Endothelial cell of umbilical vein (primary cell): Measurements from ENCODE around the gene PRDM2.

Source experiments
- CTCF ChIP-seq, 2 donors: IDR thresholded peaks; 1 replicate in 1 of 2; 2 replicates in 1 of 2; pipeline ENCODE4 v1.5.1; 2011; ENCODE audit warnings: low read length in 2 of 2, mild to moderate bottlenecking in 2 of 2, moderate library complexity in 2 of 2, control low read depth in 1 of 2, inconsistent platforms in 1 of 2, low read depth in 1 of 2; ENCODE audit not compliant: insufficient read depth in 1 of 2; ENCODE audit errors: extremely low read depth in 1 of 2
- EZH2 ChIP-seq: IDR thresholded peaks from 2 replicates; pipeline ENCODE4 v1.6.1; 2012; ENCODE audit warnings: borderline replicate concordance, low read depth, mild to moderate bottlenecking, moderate library complexity, low read length, inconsistent platforms; ENCODE audit not compliant: severe bottlenecking
- MAX ChIP-seq: IDR thresholded peaks from 2 replicates; pipeline ENCODE4 v1.6.1; 2011; ENCODE audit not compliant: insufficient read depth, insufficient read length
- POLR2A ChIP-seq: IDR thresholded peaks from 2 replicates; pipeline ENCODE4 v1.6.1; 2012; ENCODE audit warnings: low read depth, mild to moderate bottlenecking, control low read depth, low read length
- POLR2AphosphoS5 ChIP-seq: IDR thresholded peaks from 2 replicates; pipeline ENCODE4 v1.6.1; 2012; ENCODE audit warnings: low read depth, mild to moderate bottlenecking, control low read depth, low read length, moderate library complexity; ENCODE audit not compliant: insufficient read depth

GRCh38 chr1:13746342-13746741, 46.4 kb downstream of the PRDM2 start:
- TF ChIP-seq CTCF (IDR thresholded peaks at IDR 0.05; ENCODE audit: extremely low read depth in 1 of 2, insufficient read depth in 1 of 2, low read depth in 1 of 2, low read length in 2 of 2), result no peak
- no peak for TF ChIP-seq EZH2
- TF ChIP-seq POLR2A, result no peak
- no peak for TF ChIP-seq MAX
- TF ChIP-seq POLR2AphosphoS5, result no peak
